GM12801 (cell line): ENCODE measurements around the gene TJP2.

Experiments
- TF ChIP-seq, protein P1 (sequence below): IDR thresholded peaks from one replicate; pipeline ENCODE4 v1.5.1; 2011; ENCODE audit warnings: control low read depth; ENCODE audit not compliant: insufficient read length; ENCODE audit errors: extremely low read depth

Gene TJP2

DNA sequence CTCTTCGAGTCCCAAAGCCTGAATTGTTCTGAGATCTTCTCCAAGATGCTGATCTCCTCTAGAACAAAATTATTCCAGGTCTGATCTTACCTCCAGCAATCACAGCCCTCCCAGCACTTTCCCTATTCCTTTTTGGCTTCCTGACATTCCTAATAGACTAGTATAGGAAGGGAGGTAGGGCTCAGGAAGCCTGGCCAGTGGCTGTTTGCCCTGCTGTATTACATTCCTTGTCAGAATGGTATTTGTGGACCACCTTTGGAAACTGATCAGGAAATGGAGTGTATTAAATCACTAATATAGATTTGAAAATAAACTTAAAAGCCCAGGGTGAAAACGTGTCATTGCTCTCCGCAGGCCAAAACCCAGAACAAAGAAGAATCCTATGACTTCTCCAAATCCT lies 76.6 kb downstream of the TJP2 start:
- TF ChIP-seq, protein P1, sequence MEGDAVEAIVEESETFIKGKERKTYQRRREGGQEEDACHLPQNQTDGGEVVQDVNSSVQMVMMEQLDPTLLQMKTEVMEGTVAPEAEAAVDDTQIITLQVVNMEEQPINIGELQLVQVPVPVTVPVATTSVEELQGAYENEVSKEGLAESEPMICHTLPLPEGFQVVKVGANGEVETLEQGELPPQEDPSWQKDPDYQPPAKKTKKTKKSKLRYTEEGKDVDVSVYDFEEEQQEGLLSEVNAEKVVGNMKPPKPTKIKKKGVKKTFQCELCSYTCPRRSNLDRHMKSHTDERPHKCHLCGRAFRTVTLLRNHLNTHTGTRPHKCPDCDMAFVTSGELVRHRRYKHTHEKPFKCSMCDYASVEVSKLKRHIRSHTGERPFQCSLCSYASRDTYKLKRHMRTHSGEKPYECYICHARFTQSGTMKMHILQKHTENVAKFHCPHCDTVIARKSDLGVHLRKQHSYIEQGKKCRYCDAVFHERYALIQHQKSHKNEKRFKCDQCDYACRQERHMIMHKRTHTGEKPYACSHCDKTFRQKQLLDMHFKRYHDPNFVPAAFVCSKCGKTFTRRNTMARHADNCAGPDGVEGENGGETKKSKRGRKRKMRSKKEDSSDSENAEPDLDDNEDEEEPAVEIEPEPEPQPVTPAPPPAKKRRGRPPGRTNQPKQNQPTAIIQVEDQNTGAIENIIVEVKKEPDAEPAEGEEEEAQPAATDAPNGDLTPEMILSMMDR = no peak

DNA sequence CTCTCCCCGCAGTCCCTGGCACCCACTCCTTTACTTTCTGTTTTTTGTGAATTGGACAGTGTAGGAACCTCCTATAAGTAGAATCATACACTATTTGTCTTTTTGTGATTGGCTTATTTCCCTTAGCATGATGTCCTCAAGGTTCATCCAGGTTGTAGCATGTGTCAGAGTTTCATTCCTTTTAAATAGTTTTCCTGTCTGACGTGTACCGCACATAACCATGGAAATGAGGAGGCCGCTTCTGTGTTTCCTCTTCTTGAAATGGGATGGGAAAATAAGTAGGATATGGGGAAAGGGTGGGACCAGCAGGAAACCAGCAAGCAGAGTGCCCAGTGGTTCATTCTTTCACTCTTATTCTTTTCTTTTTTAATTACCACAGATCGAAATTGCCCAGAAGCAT lies 78.4 kb downstream of the TJP2 start:
- TF ChIP-seq, protein P1 = no peak

DNA sequence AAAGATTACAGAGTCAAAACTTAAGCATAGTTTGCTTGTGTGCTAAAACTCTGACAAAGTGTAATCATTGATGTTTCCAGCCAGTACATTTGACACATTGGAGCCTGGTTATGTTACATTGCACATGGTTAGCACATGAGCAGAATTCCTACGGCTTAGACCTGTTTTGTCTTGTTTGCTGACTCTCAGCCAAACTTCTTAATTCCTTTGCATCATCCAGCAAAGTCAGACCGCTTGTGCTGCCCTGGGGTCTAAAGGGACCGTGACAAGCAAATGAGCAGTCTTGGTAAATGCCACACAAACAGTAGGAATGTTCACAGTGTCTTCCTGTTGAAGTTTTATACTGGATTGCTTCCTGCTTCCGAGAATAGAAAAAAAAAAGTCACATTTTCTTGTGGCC lies 79.0 kb downstream of the TJP2 start:
- TF ChIP-seq, protein P1 = no peak

DNA sequence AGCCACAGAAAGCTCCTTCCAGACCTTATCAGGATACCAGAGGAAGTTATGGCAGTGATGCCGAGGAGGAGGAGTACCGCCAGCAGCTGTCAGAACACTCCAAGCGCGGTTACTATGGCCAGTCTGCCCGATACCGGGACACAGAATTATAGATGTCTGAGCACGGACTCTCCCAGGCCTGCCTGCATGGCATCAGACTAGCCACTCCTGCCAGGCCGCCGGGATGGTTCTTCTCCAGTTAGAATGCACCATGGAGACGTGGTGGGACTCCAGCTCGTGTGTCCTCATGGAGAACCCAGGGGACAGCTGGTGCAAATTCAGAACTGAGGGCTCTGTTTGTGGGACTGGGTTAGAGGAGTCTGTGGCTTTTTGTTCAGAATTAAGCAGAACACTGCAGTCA lies 80.1 kb downstream of the TJP2 start:
- TF ChIP-seq, protein P1 = no peak

DNA sequence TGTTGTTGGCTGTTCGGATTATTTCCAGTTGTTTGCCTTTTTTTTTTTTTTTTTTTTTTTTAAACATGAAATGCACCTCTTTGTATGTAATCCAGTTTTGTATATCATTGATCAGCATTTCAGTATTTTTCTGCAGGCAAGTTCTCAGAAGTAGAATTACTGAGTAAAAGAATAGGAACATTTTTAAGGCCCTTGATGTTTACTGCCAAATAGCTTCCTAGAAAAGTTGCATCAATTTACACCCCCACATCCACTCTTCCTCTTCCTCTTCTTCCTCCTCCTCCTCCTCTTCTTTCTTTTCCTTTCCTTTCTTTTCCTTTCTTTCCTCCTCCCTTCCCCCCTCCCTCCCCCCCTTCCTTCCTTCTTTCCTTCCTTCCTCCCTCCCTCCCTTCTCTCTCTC lies 81.5 kb downstream of the TJP2 start:
- TF ChIP-seq, protein P1 = no peak

DNA sequence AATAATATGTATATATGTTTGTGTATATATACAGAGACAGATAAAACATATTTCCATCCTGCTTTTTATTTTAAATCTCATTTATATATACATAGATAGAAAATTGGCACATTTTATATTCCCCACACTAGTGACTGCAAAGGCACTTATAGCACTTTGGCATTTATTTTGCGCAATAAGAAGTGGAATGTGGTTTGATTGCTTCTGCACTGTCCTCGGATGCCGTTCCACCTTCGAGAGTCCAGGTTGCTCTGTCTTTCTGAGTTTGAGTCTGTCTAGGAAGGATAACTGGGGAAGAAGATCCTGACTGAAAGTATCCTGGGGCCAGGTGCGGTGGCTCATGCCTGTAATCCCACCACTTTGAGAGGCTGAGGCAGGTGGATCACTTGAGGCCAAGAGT lies 84.5 kb downstream of the TJP2 start:
- TF ChIP-seq, protein P1 = no peak

DNA sequence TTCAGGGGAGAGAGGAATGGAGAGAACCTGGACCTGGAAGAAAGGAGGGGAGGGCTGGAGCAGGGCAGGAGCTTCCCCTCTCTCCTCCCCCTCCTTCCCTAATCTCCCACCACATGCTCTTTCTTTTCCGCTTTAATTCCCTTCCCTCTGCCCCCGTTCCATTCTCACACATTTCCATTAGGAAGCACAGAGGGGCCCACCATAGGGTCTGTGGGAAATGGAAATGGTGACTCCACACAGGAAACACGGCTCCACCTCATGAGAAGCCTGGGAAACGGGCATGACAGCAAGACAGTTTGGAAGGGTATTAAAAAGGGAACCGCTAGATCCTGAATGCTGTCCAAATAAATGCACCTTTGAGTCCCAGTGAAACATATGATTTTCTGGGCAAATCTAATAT lies 86.1 kb downstream of the TJP2 start:
- TF ChIP-seq, protein P1 = no peak

DNA sequence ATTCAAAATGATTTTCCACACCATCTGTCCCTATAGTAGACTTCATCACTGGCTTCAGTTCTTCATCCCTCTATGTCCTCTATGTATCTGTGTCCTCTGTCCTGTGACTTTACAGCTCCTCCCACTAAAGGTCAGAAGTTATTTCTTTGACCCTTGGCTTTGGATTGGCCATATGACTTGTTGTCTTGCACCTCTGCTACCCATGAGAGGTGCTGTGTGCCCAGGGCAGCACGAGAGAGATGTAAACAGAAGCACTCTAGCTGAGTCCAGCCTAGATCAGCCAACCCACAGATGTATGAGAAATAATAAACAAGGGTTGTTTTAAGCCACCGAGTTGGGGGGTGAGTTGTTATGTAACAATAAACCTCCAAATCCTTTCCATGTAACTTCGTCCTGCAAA lies 87.6 kb downstream of the TJP2 start:
- TF ChIP-seq, protein P1 = no peak
